Upper lobe of left lung (tissue), 4 donors: ENCODE data around the gene ATF7.

Experiments
- CTCF ChIP-seq, 6 experiments: fragments of 450-650 bp in 4 of 6; fragments of 200-600 bp in 2 of 6; sonication (generic) in 2 of 6; IDR thresholded peaks; one replicate each; pipeline ENCODE4 v1.5.1; 2016 to 2019; ENCODE audit warnings: antibody characterized with exemption in 6 of 6
- POLR2A ChIP-seq, 4 donors: fragments of 450-650 bp; IDR thresholded peaks; one replicate each; pipeline ENCODE4 v1.5.1; 2016 to 2017; ENCODE audit warnings: antibody characterized with exemption in 4 of 4, mild to moderate bottlenecking in 2 of 4
- POLR2AphosphoS5 ChIP-seq, 2 donors: sonication (generic); formaldehyde crosslinking; IDR thresholded peaks; one replicate each; pipeline ENCODE4 v1.5.1; 2017; ENCODE audit warnings: antibody characterized with exemption in 2 of 2

- no peak for TF ChIP-seq CTCF (IDR thresholded peaks at IDR 0.05)
- no peak for TF ChIP-seq POLR2AphosphoS5 (IDR thresholded peaks at IDR 0.05)
- TF ChIP-seq POLR2A (IDR thresholded peaks at IDR 0.05) = no peak
Measured at GRCh38 chr12:53578783-53579182, 47.4 kb downstream of the ATF7 start.
